GM23338 (cell line): ENCODE data around the gene SDE2. TPM values are rescaled to one million over a fixed set of nuclear protein-coding genes. Genes with fewer than 3 reads are reported as not detected.

ENCODE experiments used
- ATAC-seq: fragments of 200-7000 bp; cut with Tn5 transposase; 3 replicates; pipeline ENCODE4 v1.9.1; 2020
- DNase-seq: peaks from one replicate; pipeline ENCODE4 v3.0.0-alpha.2; 2015; ENCODE audit warnings: low spot score
- H2AFZ ChIP-seq: fragments of 200-600 bp; sonication (generic); 2 replicates; pipeline ENCODE4 v1.8.0; 2016; ENCODE audit warnings: antibody characterized with exemption, mild to moderate bottlenecking, moderate library complexity
- H3F3A ChIP-seq: fragments of 200-600 bp; sonication (generic); replicated peaks from 2 replicates; pipeline ENCODE4 v1.8.0; 2017; ENCODE audit warnings: antibody characterized with exemption, mixed run types, low read depth
- H3K27ac ChIP-seq: fragments of 200-600 bp; sonication (generic); 2 replicates; pipeline ENCODE4 v1.6.1; 2016; ENCODE audit warnings: low read depth
- H3K27me3 ChIP-seq: fragments of 200-600 bp; sonication (generic); 2 replicates; pipeline ENCODE4 v1.8.0; 2016; ENCODE audit warnings: mild to moderate bottlenecking, mixed run types, moderate library complexity; ENCODE audit not compliant: insufficient read depth
- H3K36me3 ChIP-seq: fragments of 200-600 bp; sonication (generic); 2 replicates; pipeline ENCODE4 v1.8.0; 2016; ENCODE audit warnings: mild to moderate bottlenecking; ENCODE audit not compliant: insufficient read depth
- H3K4me1 ChIP-seq: fragments of 200-600 bp; sonication (generic); 2 replicates; pipeline ENCODE4 v1.8.0; 2016; ENCODE audit warnings: mild to moderate bottlenecking, moderate library complexity; ENCODE audit not compliant: insufficient read depth
- H3K4me2 ChIP-seq: fragments of 200-600 bp; sonication (generic); 2 replicates; pipeline ENCODE4 v1.7.1; 2017; ENCODE audit warnings: mixed run types
- H3K4me3 ChIP-seq: fragments of 200-600 bp; sonication (generic); 2 replicates; pipeline ENCODE4 v1.6.1; 2016; ENCODE audit warnings: mixed run types
- H3K79me2 ChIP-seq: fragments of 200-600 bp; sonication (generic); replicated peaks from 2 replicates; pipeline ENCODE4 v1.8.0; 2017; ENCODE audit warnings: mild to moderate bottlenecking; ENCODE audit not compliant: insufficient read depth
- H3K9me2 ChIP-seq: fragments of 200-600 bp; sonication (generic); 2 replicates; pipeline ENCODE4 v1.8.0; 2017; ENCODE audit not compliant: insufficient read depth
- H4K20me1 ChIP-seq: fragments of 200-600 bp; sonication (generic); replicated peaks from 2 replicates; pipeline ENCODE4 v1.8.0; 2017; ENCODE audit warnings: mild to moderate bottlenecking; ENCODE audit not compliant: insufficient read depth
- H3K27ac Mint-ChIP-seq: 2 replicates; pipeline ENCODE4 v1.8.0; 2020; ENCODE audit warnings: inconsistent platforms, mild to moderate bottlenecking, moderate library complexity, mixed read lengths
- H3K27me3 Mint-ChIP-seq: 3 replicates; pipeline ENCODE4 v1.8.0; 2022; ENCODE audit warnings: low read depth, mild to moderate bottlenecking, moderate library complexity, mixed read lengths, inconsistent platforms; ENCODE audit not compliant: insufficient read depth, poor library complexity
- H3K36me3 Mint-ChIP-seq: 3 replicates; pipeline ENCODE4 v1.8.0; 2021; ENCODE audit warnings: low read depth, mild to moderate bottlenecking, inconsistent platforms, moderate library complexity, mixed read lengths
- H3K4me1 Mint-ChIP-seq: 3 replicates; pipeline ENCODE4 v1.8.0; 2020; ENCODE audit warnings: mild to moderate bottlenecking, inconsistent platforms, mixed read lengths
- H3K4me3 Mint-ChIP-seq: 3 replicates; pipeline ENCODE4 v1.8.0; 2021; ENCODE audit warnings: moderate library complexity, mild to moderate bottlenecking, inconsistent platforms, mixed read lengths
- H3K9me3 Mint-ChIP-seq: 3 replicates; pipeline ENCODE4 v1.8.0; 2020; ENCODE audit warnings: moderate library complexity, mild to moderate bottlenecking, inconsistent platforms, mixed read lengths
- CTCF ChIP-seq, 2 experiments: fragments of 200-600 bp in 1 of 2; sonication (generic) in 1 of 2; conservative IDR thresholded peaks; 2 replicates each; pipeline versions ENCODE4 v1.5.1 to v1.6.1; 2016 to 2017; ENCODE audit warnings: antibody characterized with exemption in 2 of 2, low read depth in 2 of 2, mild to moderate bottlenecking in 2 of 2, moderate library complexity in 1 of 2
- ETS1 ChIP-seq: IDR thresholded peaks from 2 replicates; pipeline ENCODE4 v1.6.1; 2016; ENCODE audit warnings: antibody characterized with exemption
- NANOG ChIP-seq: IDR thresholded peaks from 2 replicates; pipeline ENCODE4 v1.6.1; 2016; ENCODE audit warnings: antibody characterized with exemption, borderline replicate concordance
- POLR2AphosphoS5 ChIP-seq: IDR thresholded peaks from 2 replicates; pipeline ENCODE4 v1.6.1; 2016; ENCODE audit warnings: antibody characterized with exemption, low read depth
- REST ChIP-seq: IDR thresholded peaks from one replicate; pipeline ENCODE4 v1.6.1; 2018; ENCODE audit warnings: antibody characterized with exemption; ENCODE audit not compliant: unreplicated experiment
- ZNF114 ChIP-seq: fragments of 250-450 bp; sonication (Bioruptor Pico); IDR thresholded peaks from 2 replicates; pipeline ENCODE4 v1.5.0; 2020; ENCODE audit warnings: mild to moderate bottlenecking, moderate library complexity
- ZNF331 ChIP-seq: fragments of 250-450 bp; sonication (Bioruptor Pico); IDR thresholded peaks from 2 replicates; pipeline ENCODE4 v1.5.0; 2020; ENCODE audit warnings: low read depth, mild to moderate bottlenecking, moderate library complexity
- ZNF462 ChIP-seq: fragments of 250-450 bp; sonication (Bioruptor Pico); IDR thresholded peaks from 2 replicates; pipeline ENCODE4 v1.5.0; 2020; ENCODE audit warnings: mild to moderate bottlenecking, moderate library complexity
- polyA plus RNA-seq: library from polyadenylated mRNA; unstranded; fragments of >200 nt; fragmentation: Nextera tagmentation; extraction: Ambion mirVana; gene quantifications from 2 replicates; pipeline ENCODE4 v1.2.1, GENCODE V29; 2016
- total RNA-seq: library from RNA; depleted of rRNA; stranded (reverse); fragments of >200 nt; shearing (Covaris generic); gene quantifications from 2 replicates; pipeline ENCODE4 v1.2.3, GENCODE V29; 2014

SDE2 gene
- total and polyA plus RNA-seq, 2 experiments from 2014 or later: 10.6 to 26.9 TPM

- Histone ChIP-seq H4K20me1 (no peaks in the 10 kb centered on the region), H3K9me2 (no peaks in the 10 kb centered on the region), H3K4me2 (no peak overlapping the region), H2AFZ (no peak overlapping the region), H3K4me3 (no peak overlapping the region), H3K4me1 (no peaks in the 10 kb centered on the region), H3K27ac (no peak overlapping the region), H3K36me3 (no peaks in the 10 kb centered on the region), H3K27me3 (no peaks in the 10 kb centered on the region), H3F3A (no peaks in the 10 kb centered on the region), H3K79me2 (no peaks in the 10 kb centered on the region)
- Mint-ChIP-seq H3K9me3 (no peaks in the 10 kb centered on the region), H3K27ac (no peak overlapping the region), H3K36me3 (no peaks in the 10 kb centered on the region), H3K4me3 (no peak overlapping the region), H3K27me3 (no peaks in the 10 kb centered on the region), H3K4me1 (0 out of 3 replicates have a peak, but pooled peaks cover 2% of the 10 kb centered on the region)
- ATAC-seq: no peak
- DNase-seq: no peak
- no peak for TF ChIP-seq ZNF114
- TF ChIP-seq ZNF331 (CRISPR knock-in tag): no peak
- TF ChIP-seq ZNF462: no peak
- no peak for TF ChIP-seq REST
- no peak for TF ChIP-seq ETS1
- TF ChIP-seq CTCF (conservative IDR thresholded peaks at IDR 0.05; ENCODE audit: low read depth in 2 of 2): no peak
- no peak for TF ChIP-seq POLR2AphosphoS5
- no peak for TF ChIP-seq NANOG
Measured at GRCh38 chr1:226021801-226022200, 22.7 kb upstream of the SDE2 start.
